Stimulated activated naive CD8-positive, alpha-beta T cell treated with anti-CD3 and anti-CD28 coated beads, Interleukin-15, Interleukin-2, amounts not matched to agents 100 U/mL and 50 U/mL, for 24 hours (primary cell): ENCODE data around the gene DUSP16.
A peak's percentile ranks its signal among the peaks of the same experiment; 100 is the strongest.
"Not testable (repeated sequence)": the region's sequence is repeated elsewhere in the genome, so short reads cannot be mapped to it uniquely, and the experiment has no call there.

Source experiments
- ATAC-seq: fragments of 150-1000 bp; cut with Tn5 transposase; one replicate; pipeline ENCODE4 v1.10.0; 2021
- DNase-seq: peaks from one replicate; pipeline ENCODE4 v3.0.0; 2021

DUSP16 gene

GRCh38 chr12:12583510-12584178 lies 21.0 kb upstream of the DUSP16 start:
- ATAC-seq (no peak), DNase-seq (no peak)

GRCh38 chr12:12582895-12583303 lies 20.2 kb upstream of the DUSP16 start:
- DNase-seq (peak; percentile 57), ATAC-seq (peak; percentile 95)

GRCh38 chr12:12582193-12582881 lies 19.7 kb upstream of the DUSP16 start:
- DNase-seq (no peak), ATAC-seq (no peak)

GRCh38 chr12:12580716-12581115 lies 18.1 kb upstream of the DUSP16 start:
- DNase-seq, ATAC-seq: not testable (repeated sequence)

GRCh38 chr12:12577786-12578185 lies 15.1 kb upstream of the DUSP16 start:
- ATAC-seq (no peak), DNase-seq (no peak)

- ATAC-seq (no peak), DNase-seq (no peak)
Measured at GRCh38 chr12:12572659-12573058, 10.0 kb upstream of the DUSP16 start.

GRCh38 chr12:12565971-12566370 lies 3.3 kb upstream of the DUSP16 start:
- not testable (repeated sequence) for ATAC-seq, DNase-seq

GRCh38 chr12:12564911-12565310 lies 2.2 kb upstream of the DUSP16 start:
- ATAC-seq (no peak), DNase-seq (no peak)

- ATAC-seq (no peak), DNase-seq (no peak)
Measured at GRCh38 chr12:12563290-12563928, 746 bp upstream of the DUSP16 start.

GRCh38 chr12:12562016-12562483 lies 613 bp downstream of the DUSP16 start:
- ATAC-seq (no peak), DNase-seq (peak; percentile 37)

- peak; percentile 11 for ATAC-seq
- DNase-seq = peak; percentile 56
Measured at GRCh38 chr12:12561371-12562015, 1.2 kb downstream of the DUSP16 start.

GRCh38 chr12:12560587-12561370 lies 1.9 kb downstream of the DUSP16 start:
- ATAC-seq = peak; percentile 38

GRCh38 chr12:12559719-12560296 lies 2.9 kb downstream of the DUSP16 start:
- DNase-seq = no peak
- ATAC-seq = no peak

More at GRCh38 chr12:12560587-12561370, 1.9 kb downstream of the DUSP16 start:
- DNase-seq = peak; percentile 40

- no peak for DNase-seq
- no peak for ATAC-seq
Measured at GRCh38 chr12:12558291-12558690, 4.4 kb downstream of the DUSP16 start.

- DNase-seq = no peak
- ATAC-seq = no peak
Measured at GRCh38 chr12:12557733-12558132, 4.9 kb downstream of the DUSP16 start.

GRCh38 chr12:12555656-12556055 lies 7.0 kb downstream of the DUSP16 start:
- ATAC-seq (no peak), DNase-seq (no peak)

GRCh38 chr12:12553208-12553785 lies 9.4 kb downstream of the DUSP16 start:
- no peak for DNase-seq
- no peak for ATAC-seq

- DNase-seq (no peak), ATAC-seq (no peak)
Measured at GRCh38 chr12:12551115-12551514, 11.5 kb downstream of the DUSP16 start.

- ATAC-seq = no peak
- DNase-seq = no peak
Measured at GRCh38 chr12:12550277-12550676, 12.4 kb downstream of the DUSP16 start.

GRCh38 chr12:12549426-12549825 lies 13.2 kb downstream of the DUSP16 start:
- no peak for ATAC-seq
- DNase-seq = no peak

GRCh38 chr12:12548713-12549112 lies 13.9 kb downstream of the DUSP16 start:
- DNase-seq (no peak), ATAC-seq (no peak)
